HCT116 (cell line): Measurements from ENCODE around the gene TMEM165. TPM values are rescaled to one million over a fixed set of nuclear protein-coding genes. Genes with fewer than 3 reads are reported as not detected.

Experiments
- ATAC-seq: fragments of 200-7000 bp; cut with Tn5 transposase; 2 replicates; pipeline ENCODE4 v1.9.1; 2020; ENCODE audit warnings: mild to moderate bottlenecking, moderate library complexity
- BruUV-seq: library from RNA; stranded (reverse); fragments of 400-500 nt; replicated peaks from 2 replicates; lab custom pipeline; 2021; lab: Mats Ljungman, UMichigan
- CTCF ChIA-PET: fragments of 300-600 bp; sonication (Branson Sonifier 250); formaldehyde crosslinking; loops from one replicate; lab custom pipeline; 2021; ENCODE audit warnings: antibody characterized with exemption; lab: Charles Lee
- POLR2A ChIA-PET: fragments of 300-600, 350-600 bp; sonication (Branson Sonifier 250); formaldehyde crosslinking; loops from one replicate; lab custom pipeline; 2021; ENCODE audit warnings: antibody characterized with exemption; lab: Charles Lee
- RAD21 ChIA-PET, 2 experiments: fragments of 300-600 bp; sonication (Branson Sonifier 250); formaldehyde crosslinking; loops; one replicate each; lab custom pipeline; 2023; ENCODE audit warnings: low total read pairs in 2 of 2; ENCODE audit not compliant: uncharacterized antibody in 2 of 2, unreplicated experiment in 2 of 2, low non-redundant PET in 1 of 2; lab: Charles Lee
- DNase-seq: peaks from one replicate; pipeline ENCODE4 v3.0.0-alpha.2; 2010; ENCODE audit warnings: low read depth, low spot score
- H2AFZ ChIP-seq: fragments of 200-600 bp; shearing (Covaris generic), sonication (generic); 2 replicates; pipeline ENCODE4 v1.6.1; 2017; ENCODE audit warnings: low read depth, mixed run types, mixed read lengths, antibody characterized with exemption, low read length; ENCODE audit not compliant: poor library complexity, severe bottlenecking
- H3K27ac ChIP-seq: 2 replicates; pipeline ENCODE4 v1.5.1; 2012; ENCODE audit warnings: low read depth, low read length
- H3K27me3 ChIP-seq: fragments of 200-600 bp; sonication (generic); 2 replicates; pipeline ENCODE4 v1.6.1; 2016; ENCODE audit warnings: mixed run types, low read length, mixed read lengths; ENCODE audit not compliant: insufficient read depth
- H3K36me3 ChIP-seq, 2 experiments: fragments of 200-500 bp in 1 of 2; fragments of 200-600 bp in 1 of 2; sonication (Bioruptor generic) in 1 of 2; sonication (generic) in 1 of 2; 2 replicates each; pipeline versions ENCODE4 v1.5.1 to v1.6.1; 2014 to 2016; ENCODE audit warnings: low read length in 2 of 2, inconsistent platforms in 1 of 2, mixed read lengths in 1 of 2, mixed run types in 1 of 2; ENCODE audit not compliant: insufficient read depth in 2 of 2, control insufficient read depth in 1 of 2
- H3K4me1 ChIP-seq, 2 experiments: fragments of 200-600 bp in 1 of 2; sonication (generic) in 1 of 2; 2 replicates each; pipeline versions ENCODE4 v1.5.1 to v1.6.1; 2012 to 2017; ENCODE audit warnings: low read length in 2 of 2, inconsistent platforms in 1 of 2, mild to moderate bottlenecking in 1 of 2, mixed read lengths in 1 of 2, mixed run types in 1 of 2, moderate library complexity in 1 of 2; ENCODE audit not compliant: insufficient read depth in 2 of 2, control insufficient read depth in 1 of 2
- H3K4me2 ChIP-seq: fragments of 200-600 bp; sonication (generic); 2 replicates; pipeline ENCODE4 v1.6.1; 2017; ENCODE audit warnings: mixed run types, low read length, mixed read lengths
- H3K4me3 ChIP-seq, 2 experiments: fragments of 200-600 bp in 1 of 2; sonication (generic) in 1 of 2; replicated peaks in 1 of 2; 2 replicates each; pipeline ENCODE4 v1.5.1; 2011 to 2016; ENCODE audit warnings: low read length in 2 of 2, control low read depth in 1 of 2, low read depth in 1 of 2, mild to moderate bottlenecking in 1 of 2, mixed read lengths in 1 of 2, mixed run types in 1 of 2
- H3K79me2 ChIP-seq: fragments of 200-600 bp; sonication (generic); 2 replicates; pipeline ENCODE4 v1.6.1; 2017; ENCODE audit warnings: mild to moderate bottlenecking, mixed run types, low read length, moderate library complexity, mixed read lengths; ENCODE audit not compliant: insufficient read depth
- H3K9ac ChIP-seq: fragments of 200-600 bp; sonication (generic); 2 replicates; pipeline ENCODE4 v1.6.1; 2016; ENCODE audit warnings: low read length, mixed read lengths
- H3K9me2 ChIP-seq: fragments of 200-600 bp; sonication (generic), shearing (Covaris generic); 2 replicates; pipeline ENCODE4 v1.6.1; 2017; ENCODE audit warnings: mixed run types, mild to moderate bottlenecking, moderate library complexity; ENCODE audit not compliant: insufficient read depth
- H3K9me3 ChIP-seq, 2 experiments: fragments of 200-500 bp in 1 of 2; fragments of 200-600 bp in 1 of 2; sonication (Bioruptor generic) in 1 of 2; sonication (generic) in 1 of 2; 2 replicates each; pipeline ENCODE4 v1.6.1; 2014 to 2017; ENCODE audit warnings: low read length in 2 of 2, mixed read lengths in 2 of 2, inconsistent platforms in 1 of 2, low read depth in 1 of 2, mild to moderate bottlenecking in 1 of 2, mixed run types in 1 of 2, moderate library complexity in 1 of 2; ENCODE audit not compliant: control insufficient read depth in 1 of 2, insufficient read depth in 1 of 2
- H4K20me1 ChIP-seq: fragments of 200-600 bp; sonication (generic), shearing (Covaris generic); 2 replicates; pipeline ENCODE4 v1.6.1; 2017; ENCODE audit warnings: mixed run types, mild to moderate bottlenecking, moderate library complexity; ENCODE audit not compliant: insufficient read depth
- ATF3 ChIP-seq: IDR thresholded peaks from 2 replicates; pipeline ENCODE4 v1.6.1; 2012
- CEBPB ChIP-seq: IDR thresholded peaks from 2 replicates; pipeline ENCODE4 v1.6.1; 2012; ENCODE audit warnings: low read depth
- EZH2phosphoT487 ChIP-seq: fragments of 200-600 bp; IDR thresholded peaks from 2 replicates; pipeline ENCODE4 v1.6.1; 2018; ENCODE audit warnings: antibody characterized with exemption, borderline replicate concordance
- JUND ChIP-seq: IDR thresholded peaks from 2 replicates; pipeline ENCODE4 v1.6.1; 2012
- MAX ChIP-seq: IDR thresholded peaks from 2 replicates; pipeline ENCODE4 v1.6.1; 2012
- POLR2A ChIP-seq: IDR thresholded peaks from 2 replicates; pipeline ENCODE4 v1.7.0; 2011; ENCODE audit warnings: borderline replicate concordance; ENCODE audit not compliant: insufficient read depth, insufficient read length; ENCODE audit errors: extremely low read depth
- POLR2AphosphoS5 ChIP-seq: IDR thresholded peaks from 2 replicates; pipeline ENCODE4 v1.6.1; 2011; ENCODE audit warnings: mild to moderate bottlenecking, low read depth, low read length, moderate library complexity
- RAD21 ChIP-seq: IDR thresholded peaks from 2 replicates; pipeline ENCODE4 v1.6.1; 2012; ENCODE audit warnings: low read depth, mild to moderate bottlenecking
- REST ChIP-seq: IDR thresholded peaks from 2 replicates; pipeline ENCODE4 v1.6.1; 2012; ENCODE audit warnings: low read depth
- SIN3A ChIP-seq: IDR thresholded peaks from 2 replicates; pipeline ENCODE4 v1.6.1; 2012; ENCODE audit warnings: low read depth
- SP1 ChIP-seq: IDR thresholded peaks from 2 replicates; pipeline ENCODE4 v1.6.1; 2012; ENCODE audit warnings: low read depth
- SRF ChIP-seq: IDR thresholded peaks from 2 replicates; pipeline ENCODE4 v1.6.1; 2012; ENCODE audit warnings: low read depth
- YY1 ChIP-seq: IDR thresholded peaks from 2 replicates; pipeline ENCODE4 v1.6.1; 2011; ENCODE audit warnings: low read length, low read depth, moderate library complexity, mild to moderate bottlenecking; ENCODE audit not compliant: insufficient replicate concordance; ENCODE audit errors: extremely low read depth
- ZNF274 ChIP-seq: fragments of 200-500 bp; sonication (Bioruptor generic); IDR thresholded peaks from 2 replicates; pipeline ENCODE4 v1.6.1; 2014; ENCODE audit warnings: mild to moderate bottlenecking, low read depth, low read length, inconsistent platforms
- intact Hi-C: fragments of 100-400 bp; cut with micrococcal nuclease; formaldehyde crosslinking; loops from 2 replicates; pipeline ENCODE4 v1.10.0; 2022
- total RNA-seq: library from RNA; stranded (reverse); gene quantifications from one replicate; pipeline ENCODE4 v1.2.1, GENCODE V29; 2021; ENCODE audit not compliant: unreplicated experiment

TMEM165 gene
- total RNA-seq, 1 experiment from 2014 or later = 60.7 TPM

- no peak for ATAC-seq
- Histone ChIP-seq H3K4me2 (no peak overlapping the region), H3K79me2 (no peaks in the 10 kb centered on the region; the same call in 1 of the 2 replicates), H4K20me1 (no peaks in the 10 kb centered on the region), H3K27ac (no peak overlapping the region), H3K4me1 (peaks cover 31 to 41% of the 10 kb centered on the region in 2 experiments), H3K36me3 (no peaks in the 10 kb centered on the region), H3K9ac (no peak overlapping the region), H3K9me2 (no peaks in the 10 kb centered on the region), H3K9me3 (peaks cover 0 to 4% of the 10 kb centered on the region in 2 experiments; a peak in 1 of 4 replicates), H3K27me3 (no peaks in the 10 kb centered on the region), H2AFZ (no peak overlapping the region), H3K4me3 (no peak overlapping the region)
- POLR2A ChIA-PET = no interaction called here
- TF ChIP-seq MAX = no peak
- no peak for TF ChIP-seq SIN3A
- no peak for TF ChIP-seq CEBPB
- no peak for TF ChIP-seq ZNF274
- TF ChIP-seq POLR2A = no peak
- TF ChIP-seq YY1 = no peak
- no peak for TF ChIP-seq ATF3
- no peak for TF ChIP-seq RAD21
- no peak for TF ChIP-seq JUND
- TF ChIP-seq POLR2AphosphoS5 = no peak
- TF ChIP-seq REST = no peak
- TF ChIP-seq EZH2phosphoT487 = no peak
- no peak for TF ChIP-seq SRF
- no peak for TF ChIP-seq SP1
- intact Hi-C loops = no loop called here
- RAD21 ChIA-PET = no interaction called here
- CTCF ChIA-PET = no interaction called here
- no peak for DNase-seq
- BruUV-seq = no TSS peak
These were observed 43.9 kb upstream of the TMEM165 start for GRCh38 chr4:55351824-55352223.
